HepG2 (cell line): ENCODE results near the gene ATP8B1. TPM values are rescaled to one million over a fixed set of nuclear protein-coding genes. Genes with fewer than 3 reads are reported as not detected.

Source experiments
- ASH2L ChIP-seq: fragments of 300-600, 200-600 bp; sonication (generic); IDR thresholded peaks from 2 replicates; pipeline ENCODE4 v1.7.0; 2017; ENCODE audit warnings: low read depth, mild to moderate bottlenecking, moderate library complexity, mixed read lengths, low read length; ENCODE audit not compliant: insufficient read length
- CCAR2 ChIP-seq: fragments of 200-400 bp; formaldehyde crosslinking; optimal IDR thresholded peaks from 2 replicates; pipeline ENCODE3; 2018; ENCODE audit warnings: low read depth, mild to moderate bottlenecking, low read length, moderate library complexity
- CENPT ChIP-seq: sonication (generic); formaldehyde crosslinking; IDR thresholded peaks from 2 replicates; pipeline ENCODE4 v1.8.0; 2022; ENCODE audit warnings: low read depth, mild to moderate bottlenecking, moderate library complexity, missing genetic modification reagents
- EP300 ChIP-seq, 3 experiments: sonication (generic) in 1 of 3; formaldehyde crosslinking in 1 of 3; IDR thresholded peaks; 2 replicates each; pipeline versions ENCODE4 v1.5.1 to v1.6.1; 2011 to 2020; ENCODE audit warnings: low read depth in 2 of 3, low read length in 2 of 3, borderline replicate concordance in 1 of 3, improper control_type of control experiment in 1 of 3, mild to moderate bottlenecking in 1 of 3, missing genetic modification reagents in 1 of 3, moderate library complexity in 1 of 3
- GATAD2A ChIP-seq: IDR thresholded peaks from 2 replicates; pipeline ENCODE4 v1.6.1; 2016
- HDAC2 ChIP-seq: sonication (generic); formaldehyde crosslinking; IDR thresholded peaks from 2 replicates; pipeline ENCODE4 v1.4.0; 2020; ENCODE audit warnings: missing genetic modification reagents
- HES4 ChIP-seq: sonication (generic); formaldehyde crosslinking; IDR thresholded peaks from 2 replicates; pipeline ENCODE4 v1.9.0; 2021; ENCODE audit warnings: mild to moderate bottlenecking, missing genetic modification reagents, borderline replicate concordance
- MAFG ChIP-seq: sonication (generic); formaldehyde crosslinking; IDR thresholded peaks from 2 replicates; pipeline ENCODE4 v1.5.1; 2020; ENCODE audit warnings: mild to moderate bottlenecking, missing genetic modification reagents
- MLXIP ChIP-seq: sonication (generic); formaldehyde crosslinking; IDR thresholded peaks from 2 replicates; pipeline ENCODE4 v1.9.0; 2021; ENCODE audit warnings: missing genetic modification reagents, borderline replicate concordance
- MTERF4 ChIP-seq: sonication (generic); formaldehyde crosslinking; IDR thresholded peaks from 2 replicates; pipeline ENCODE4 v1.8.0; 2023; ENCODE audit warnings: mild to moderate bottlenecking, missing genetic modification reagents
- NR3C1 ChIP-seq: sonication (generic); formaldehyde crosslinking; IDR thresholded peaks from 2 replicates; pipeline ENCODE4 v1.4.0; 2020; ENCODE audit warnings: missing genetic modification reagents
- PHF21A ChIP-seq: sonication (generic); formaldehyde crosslinking; IDR thresholded peaks from 2 replicates; pipeline ENCODE4 v1.5.0; 2020; ENCODE audit warnings: mild to moderate bottlenecking, missing genetic modification reagents
- RBM22 ChIP-seq: fragments of 200-400 bp; formaldehyde crosslinking; optimal IDR thresholded peaks from 2 replicates; pipeline ENCODE3; 2017; ENCODE audit warnings: mild to moderate bottlenecking, low read length, moderate library complexity
- SNAPC4 ChIP-seq: sonication (generic); formaldehyde crosslinking; IDR thresholded peaks from 2 replicates; pipeline ENCODE4 v1.4.0; 2020; ENCODE audit warnings: mild to moderate bottlenecking, missing genetic modification reagents
- TEAD3 ChIP-seq: optimal IDR thresholded peaks from 2 replicates; pipeline ENCODE3; 2016; ENCODE audit warnings: borderline replicate concordance
- ZBTB34 ChIP-seq: sonication (generic); formaldehyde crosslinking; IDR thresholded peaks from 2 replicates; pipeline ENCODE4 v1.8.0; 2022; ENCODE audit warnings: mild to moderate bottlenecking, missing genetic modification reagents
- ZFP36L2 ChIP-seq: sonication (generic); formaldehyde crosslinking; IDR thresholded peaks from 2 replicates; pipeline ENCODE4 v1.4.0; 2020; ENCODE audit warnings: missing genetic modification reagents
- ZNF180 ChIP-seq: sonication (generic); formaldehyde crosslinking; IDR thresholded peaks from 2 replicates; pipeline ENCODE4 v1.4.0; 2020; ENCODE audit warnings: low read depth, missing genetic modification reagents, borderline replicate concordance
- ZNF230 ChIP-seq: sonication (generic); formaldehyde crosslinking; IDR thresholded peaks from 2 replicates; pipeline ENCODE4 v1.4.0; 2020; ENCODE audit warnings: mild to moderate bottlenecking, missing genetic modification reagents
- polyA plus RNA-seq, 8 experiments: library from polyadenylated mRNA; depleted of rRNA in 3 of 8; stranded (reverse) in 7 of 8; unstranded in 1 of 8; fragments of >200 nt; fragmentation: Illumina TruSeq in 4 of 8; extraction: Trizol in 4 of 8; gene quantifications; 2 replicates each; pipeline versions ENCODE4 v1.2.1 to v1.2.3, GENCODE V29; 2011 to 2016; ENCODE audit warnings: low read depth in 4 of 8, missing spikeins in 1 of 8, mixed read lengths in 1 of 8; ENCODE audit not compliant: insufficient read depth in 1 of 8
- total RNA-seq, 5 experiments: library from RNA; depleted of rRNA; stranded (reverse); fragments of >200 nt; fragmentation: Illumina TruSeq; extraction: Trizol; gene quantifications; 2 replicates each; pipeline ENCODE4 v1.2.3, GENCODE V29; 2016; ENCODE audit warnings: low read depth in 1 of 5

ATP8B1 gene
- total and polyA plus RNA-seq, 2 of the 13 experiments (the other 11 are each of a cell fraction or from before 2014, with no cell fraction given) = 2.8 to 4.0 TPM

GRCh38 chr18:57784034-57784800 lies 18.9 kb downstream of the ATP8B1 start (continued):
- TF ChIP-seq HES4 (CRISPR knock-in tag) (no peak), HDAC2 (CRISPR knock-in tag) (no peak), SNAPC4 (CRISPR knock-in tag) (no peak), ZFP36L2 (no peak), MAFG (CRISPR knock-in tag) (no peak), CCAR2 (no peak), GATAD2A (CRISPR knock-in tag) (peak; percentile 36; the same call in 1 of the 2 replicates), ZNF230 (no peak), MTERF4 (CRISPR knock-in tag) (0 out of 2 replicates have a peak, but pooled peaks have one; percentile 29), ZNF180 (CRISPR knock-in tag) (no peak), NR3C1 (CRISPR knock-in tag) (no peak), CENPT (CRISPR knock-in tag) (no peak), PHF21A (CRISPR knock-in tag) (no peak), ZBTB34 (CRISPR knock-in tag) (no peak), EP300 (IDR thresholded peaks at IDR 0.05; ENCODE audit: low read depth in 2 of 2, low read length in 2 of 2) (peak in 1 of 2 experiments; percentile 19; a peak in 1 of 4 replicates), EP300 (CRISPR knock-in tag; IDR thresholded peaks at IDR 0.05; ENCODE audit: borderline replicate concordance) (no peak), TEAD3 (no peak), MLXIP (no peak), RBM22 (no peak), ASH2L (no peak)
